HG03175 (cell line): ENCODE measurements around the gene UBE2O.
A peak's percentile ranks its signal among the peaks of the same experiment; 100 is the strongest.

Experiments
- ATAC-seq: cut with Tn5 transposase; IDR thresholded peaks from one replicate; pipeline ENCODE4 v1.9.1; 2021; ENCODE audit warnings: mild to moderate bottlenecking, moderate library complexity; ENCODE audit not compliant: unreplicated experiment

Gene UBE2O

DNA sequence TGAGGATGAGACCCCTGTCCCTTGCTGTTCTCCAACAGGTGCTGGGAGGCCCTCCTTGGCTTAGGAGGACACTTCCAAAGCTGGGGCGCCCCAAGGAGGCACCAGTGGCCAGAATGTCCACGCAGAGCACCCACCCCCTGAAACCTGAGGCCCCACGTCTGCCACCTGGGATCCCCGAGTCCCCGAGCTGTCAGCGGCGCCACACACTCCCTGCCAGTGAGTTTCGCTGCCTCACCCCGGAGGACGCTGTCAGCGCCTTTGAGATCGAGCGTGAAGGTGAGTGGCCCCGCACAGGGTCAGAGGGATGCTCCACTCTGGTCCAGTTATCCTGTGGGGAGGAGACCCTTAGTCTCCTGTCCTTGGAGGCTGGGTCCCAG, 15.7 kb upstream of the UBE2O start:
- no peak for ATAC-seq

DNA sequence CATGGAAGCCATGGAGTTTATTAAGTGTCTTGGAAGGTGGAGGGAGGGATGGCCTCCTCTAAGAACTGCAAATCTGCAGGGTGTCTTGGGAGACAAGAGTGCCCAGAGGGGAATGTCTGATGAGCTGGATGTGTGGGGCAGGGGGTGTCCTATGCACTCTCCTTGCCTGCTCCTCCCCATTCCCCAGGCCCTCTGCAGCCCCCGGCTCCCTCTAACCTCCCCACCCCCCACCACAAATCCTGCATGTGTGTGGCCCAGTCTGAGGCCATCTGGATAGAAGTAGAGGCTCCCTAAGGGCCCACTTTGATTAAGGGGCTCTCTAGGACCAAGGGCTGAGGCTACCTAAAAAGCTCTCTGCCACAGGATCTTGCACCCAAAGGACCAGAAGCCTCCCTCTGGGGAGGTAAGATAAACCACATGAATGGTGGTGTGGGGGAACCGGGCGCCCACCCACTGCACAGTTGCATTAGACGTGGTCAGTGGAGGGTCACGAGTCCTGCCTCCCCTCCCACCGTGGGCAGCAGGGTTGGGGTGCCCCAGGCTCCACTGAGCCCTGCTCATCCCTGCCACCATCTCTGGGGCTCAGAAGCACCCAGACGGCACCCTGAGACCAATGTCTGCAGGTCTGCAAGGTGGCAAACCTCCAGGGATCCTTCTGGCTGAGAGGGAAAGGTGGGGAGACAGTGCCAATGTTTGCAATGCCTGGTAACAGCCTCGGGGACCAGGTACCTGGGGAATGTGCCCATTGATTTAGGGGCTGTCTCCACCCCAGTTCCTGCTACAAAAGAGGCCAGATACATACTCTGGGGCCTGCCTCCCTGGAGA, 15.1 kb upstream of the UBE2O start:
- no peak for ATAC-seq

DNA sequence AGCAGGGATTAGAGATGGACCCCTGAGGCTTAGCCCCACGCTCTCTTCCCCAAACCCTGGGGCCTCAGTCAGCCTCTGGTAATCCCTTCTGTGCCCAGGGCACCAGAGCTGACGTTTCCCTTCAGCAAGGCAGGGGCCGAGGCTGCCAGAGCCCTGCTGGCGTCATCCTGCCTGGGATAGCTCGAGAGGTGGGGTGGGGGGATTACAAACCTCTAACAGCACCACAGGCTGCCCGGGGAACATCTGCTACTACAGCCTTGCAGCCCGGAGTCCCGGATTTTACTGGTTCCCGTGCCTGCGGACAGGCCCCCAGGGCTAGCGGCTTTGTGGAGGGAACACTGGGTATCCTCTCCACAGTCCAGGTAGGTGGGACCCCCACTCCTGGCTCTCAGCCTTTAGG, 14.4 kb upstream of the UBE2O start, which contains the start of gene AANAT:
TSS of gene AANAT (plus strand) at position 238 of the 400 bp plus-strand sequence. CDS start 1,144 bp downstream, outside the sequence.
- no peak for ATAC-seq

DNA sequence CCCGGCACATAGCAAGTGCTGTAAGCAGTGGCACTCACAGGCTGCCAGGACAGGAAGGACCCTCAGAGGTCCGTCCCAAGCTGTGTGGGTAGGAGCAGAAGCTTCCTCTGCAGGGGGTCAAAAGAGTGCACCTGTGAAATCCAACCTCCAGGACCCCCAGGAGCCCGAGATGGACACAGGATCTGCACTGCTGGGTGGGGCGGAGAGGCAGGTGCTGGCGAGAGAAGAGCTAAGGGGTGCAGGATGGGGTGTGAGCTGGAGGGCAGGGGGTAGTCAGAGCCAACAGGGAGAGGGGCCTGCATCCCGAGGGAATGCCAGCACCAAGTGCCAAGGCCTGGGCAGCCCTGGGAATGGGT, 13.8 kb upstream of the UBE2O start:
- ATAC-seq, result no peak

DNA sequence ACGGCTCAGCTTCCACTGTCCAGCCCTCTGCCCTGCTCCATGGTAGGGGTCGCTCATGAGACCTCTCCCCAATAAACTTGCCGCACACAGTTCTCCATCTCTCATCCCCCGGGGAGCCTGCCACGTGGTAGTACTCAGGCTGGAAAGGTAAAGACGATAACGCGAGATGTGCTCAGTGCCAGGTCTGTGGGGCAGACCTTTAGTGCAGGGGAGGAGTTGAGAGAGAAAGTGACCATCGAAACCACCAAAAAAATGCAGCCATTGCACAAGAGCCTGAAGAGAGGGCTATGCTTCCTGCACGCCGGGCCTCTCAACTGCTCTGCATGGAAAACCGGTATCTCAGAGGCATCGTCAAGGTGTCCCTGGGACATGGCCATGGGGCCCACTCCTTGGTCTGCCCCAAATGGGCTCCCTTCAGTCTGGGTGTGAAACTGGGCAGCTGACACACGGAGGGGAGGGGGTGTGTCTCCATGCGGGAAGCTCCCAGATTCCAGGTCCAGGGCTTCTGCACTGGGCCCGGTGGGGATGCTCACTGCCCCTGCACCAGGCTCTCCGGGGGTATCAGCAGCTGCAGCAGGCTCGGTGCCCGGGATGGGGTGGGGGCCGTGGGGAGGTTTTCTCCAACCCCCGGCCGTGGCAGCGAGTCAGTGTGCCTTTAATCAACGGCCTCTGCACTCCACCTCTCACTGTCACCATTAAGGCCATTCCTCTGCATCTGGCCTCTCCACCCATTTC, 9.8 kb upstream of the UBE2O start:
- ATAC-seq, result no peak

DNA sequence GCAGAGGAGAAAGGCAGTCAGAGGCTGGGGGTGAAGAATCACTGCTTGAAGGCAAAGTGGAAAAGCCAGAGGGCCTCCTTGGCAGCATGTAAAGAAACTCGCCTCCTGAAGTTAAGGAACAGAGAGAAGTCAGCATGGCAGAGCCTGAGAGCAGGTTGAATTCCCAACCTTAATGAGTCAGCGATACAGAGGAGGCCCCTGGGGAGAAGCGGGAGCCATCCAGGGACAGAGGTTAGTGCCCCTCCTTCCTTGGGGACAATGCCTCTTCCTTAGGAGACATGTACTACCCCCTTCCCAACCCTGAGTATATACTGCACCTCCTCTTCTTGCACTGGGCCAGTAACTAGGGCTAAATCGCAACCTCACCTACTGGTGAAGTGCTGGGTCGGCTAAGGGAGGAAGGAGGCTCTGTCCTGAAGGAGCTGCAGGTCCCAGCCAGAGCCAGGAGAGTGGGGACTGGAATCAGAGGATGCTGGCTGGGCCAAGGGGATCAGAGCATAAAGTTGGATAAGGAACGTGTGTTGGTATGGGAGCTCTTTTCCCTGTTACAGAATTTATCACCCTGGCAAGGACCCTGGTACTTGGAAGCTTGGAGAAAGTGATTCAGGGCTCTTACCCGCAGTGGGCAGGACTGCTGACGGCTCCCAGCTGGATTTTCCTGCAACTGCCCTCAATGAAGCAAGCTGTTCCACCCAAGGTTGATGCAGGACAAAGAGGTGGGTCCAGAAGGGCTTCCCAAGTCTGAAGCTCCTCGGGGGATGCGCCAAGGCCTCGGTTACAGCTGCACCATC, 9.0 kb upstream of the UBE2O start:
- no peak for ATAC-seq

DNA sequence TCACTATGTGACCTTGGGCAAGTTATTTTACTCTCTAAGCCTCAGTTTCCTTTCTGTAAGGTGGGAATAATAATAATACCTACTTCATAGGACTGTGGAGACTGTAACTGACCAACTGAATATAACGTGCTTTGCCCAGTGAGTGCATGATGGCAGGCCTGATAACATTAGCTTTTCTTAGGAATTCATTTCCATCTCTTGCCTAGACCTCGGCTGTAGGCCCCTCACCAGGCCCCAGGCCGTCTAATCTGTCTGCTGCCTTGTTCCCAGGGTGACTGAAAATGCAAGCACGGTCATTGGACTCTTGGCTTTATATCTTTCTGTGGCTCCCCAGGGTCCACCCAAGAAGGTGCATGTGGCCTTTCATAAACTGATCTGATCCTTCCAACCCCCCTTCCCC, 6.7 kb upstream of the UBE2O start:
- no peak for ATAC-seq

DNA sequence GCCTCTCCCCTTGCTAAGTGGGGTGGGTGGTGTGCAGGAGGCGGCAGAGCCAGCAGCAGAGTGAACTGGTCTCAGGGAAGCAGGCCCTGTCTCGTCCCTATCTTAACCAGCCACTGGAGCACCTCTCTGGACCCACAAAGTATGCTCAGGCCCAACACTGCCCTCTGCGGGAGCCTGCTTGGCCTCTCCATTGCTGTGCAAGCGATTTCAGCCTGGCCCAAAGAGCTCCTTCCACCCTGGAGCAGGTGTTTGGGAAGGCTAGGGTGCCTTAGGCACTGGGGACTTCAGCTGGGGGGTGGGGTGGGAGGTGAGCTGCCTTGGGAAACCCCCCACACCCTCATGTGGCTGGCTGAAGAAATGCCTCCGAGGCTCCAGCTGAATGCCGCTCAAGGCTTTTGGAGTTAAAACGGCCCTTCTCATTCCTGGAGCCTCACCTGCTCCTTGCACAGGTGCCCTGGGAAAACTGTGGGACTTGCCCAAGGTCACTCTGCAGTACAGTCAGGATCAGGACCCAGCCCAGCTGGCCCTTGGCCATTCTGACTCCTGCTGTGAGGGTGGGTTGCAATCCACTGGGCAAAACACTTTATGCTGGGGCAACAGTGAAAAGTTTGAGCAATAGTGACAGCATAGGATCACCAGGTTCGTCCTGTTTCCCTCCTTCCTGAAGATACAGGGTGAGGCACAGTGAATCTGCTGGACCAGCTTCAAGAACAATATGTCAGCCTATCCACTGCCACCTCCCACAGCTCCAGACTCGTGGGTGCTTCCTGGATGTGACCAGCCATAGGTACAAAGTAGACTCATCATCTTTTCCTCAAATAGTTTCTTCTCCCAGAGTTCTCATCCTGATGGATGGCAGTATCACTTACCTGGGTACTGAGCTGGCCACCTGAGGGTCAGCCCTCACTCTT, 5.9 kb upstream of the UBE2O start:
- no peak for ATAC-seq

DNA sequence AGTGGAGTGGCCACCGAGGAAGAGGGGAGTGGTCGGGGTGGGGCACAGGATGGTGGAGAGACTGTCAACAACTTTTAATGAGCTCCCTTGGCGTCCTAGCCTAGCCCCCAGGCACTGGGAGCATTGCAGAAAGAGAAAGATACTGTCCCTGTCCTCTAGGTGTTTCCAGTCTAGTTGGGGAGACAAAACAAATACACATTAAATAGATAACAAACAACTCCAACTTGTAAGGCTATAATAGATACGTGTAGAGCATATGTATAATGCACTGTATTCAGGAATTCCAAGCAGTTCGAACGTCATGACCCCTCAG, 435 bp upstream of the UBE2O start:
- no peak for ATAC-seq

DNA sequence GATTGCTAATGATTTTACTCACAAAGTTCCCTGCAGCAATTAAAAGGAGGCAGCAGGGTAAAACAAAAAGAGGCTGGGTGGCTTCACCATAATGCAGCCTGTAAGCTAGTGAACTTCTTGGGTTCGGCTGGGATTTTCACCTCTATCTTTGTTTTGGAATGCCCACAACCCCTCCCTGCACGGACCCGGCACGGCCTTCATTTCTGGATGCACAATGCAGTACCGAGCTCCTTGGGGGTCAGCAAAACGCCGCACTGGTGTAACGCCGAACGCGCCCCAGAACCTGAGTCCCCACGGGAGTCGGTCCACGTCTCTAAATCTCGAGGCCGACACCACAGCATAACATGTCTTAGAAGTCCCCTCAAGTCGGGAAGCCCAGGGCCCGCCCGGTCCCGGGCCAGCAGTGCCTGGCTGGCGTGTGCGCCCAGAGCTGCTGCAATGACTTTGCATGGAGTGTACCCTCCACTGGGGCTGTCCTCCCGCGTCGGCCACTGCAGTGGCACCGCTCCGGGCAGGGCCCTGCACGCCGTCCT, 759 bp downstream of the UBE2O start:
- peak; percentile 31 for ATAC-seq

DNA sequence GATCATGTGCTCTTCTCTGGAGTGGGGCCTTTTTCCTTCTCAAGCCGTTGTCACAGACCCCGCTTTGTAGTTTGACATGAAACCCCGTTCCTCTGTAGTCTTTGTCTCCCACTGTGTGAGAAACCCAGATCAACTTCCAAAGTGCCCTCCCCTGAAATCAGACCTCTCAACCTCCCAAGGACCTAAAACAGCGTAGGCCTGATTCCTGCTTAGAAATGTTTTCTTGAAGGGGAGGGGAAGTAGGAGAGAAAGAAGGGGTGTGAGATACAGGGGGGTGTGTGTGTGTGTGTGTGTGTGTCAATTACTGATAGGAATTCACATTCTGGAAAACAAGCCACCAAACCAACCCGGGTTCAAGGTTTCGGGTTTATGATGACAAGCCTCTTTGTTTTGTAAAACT, 1.4 kb downstream of the UBE2O start:
- ATAC-seq, result no peak

DNA sequence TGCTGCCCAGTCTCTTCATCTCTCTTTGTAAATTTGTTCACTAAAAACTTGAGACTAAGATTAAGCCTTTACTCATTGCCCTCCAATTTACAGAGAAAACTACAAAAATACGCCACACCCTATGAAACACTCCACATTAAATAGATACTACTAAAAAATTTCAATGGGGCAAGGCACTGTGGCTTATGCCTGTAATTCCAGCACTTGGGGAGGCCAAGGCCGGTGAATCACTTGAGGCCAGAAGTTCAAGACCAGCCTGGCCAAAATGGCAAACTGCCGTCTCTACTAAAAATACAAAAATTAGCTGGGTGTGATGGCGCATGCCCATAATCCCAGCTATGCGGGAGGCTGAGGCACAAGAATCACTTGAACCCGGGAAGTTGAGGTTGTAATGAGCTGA, 3.8 kb downstream of the UBE2O start:
- ATAC-seq, result no peak

DNA sequence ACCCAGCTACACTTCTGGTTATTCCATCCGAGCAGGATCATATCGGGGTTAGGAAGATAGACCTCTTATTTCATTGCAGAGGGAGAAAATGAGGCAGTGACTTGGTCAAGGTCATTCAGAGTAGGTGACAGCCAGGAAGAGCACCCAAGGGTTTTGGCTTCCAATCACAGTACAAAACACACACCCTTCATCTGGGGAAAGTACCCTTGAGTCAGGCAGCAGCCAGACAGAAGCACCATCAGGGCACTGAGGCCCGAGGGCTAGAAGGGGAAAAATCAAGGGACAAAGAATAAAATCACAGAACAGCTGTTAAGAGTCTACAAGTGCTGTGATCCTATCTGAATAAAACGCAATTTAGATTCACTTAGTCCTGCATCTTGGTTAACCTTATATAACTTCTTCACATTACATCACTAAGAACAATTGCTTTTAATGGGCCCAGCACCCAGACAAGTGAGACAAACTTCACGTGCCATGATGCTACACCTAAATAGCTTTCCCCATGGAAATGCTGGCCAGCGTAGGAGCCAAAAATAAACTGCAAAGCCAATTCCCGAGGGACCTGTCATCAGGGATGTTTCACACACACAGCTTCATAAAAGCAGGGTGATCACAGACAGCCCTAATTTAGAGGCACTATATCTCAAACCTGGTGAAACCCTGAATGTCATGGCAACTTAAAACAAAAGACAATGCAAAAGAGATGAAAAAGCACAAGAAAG, 4.9 kb downstream of the UBE2O start:
- ATAC-seq, result no peak

DNA sequence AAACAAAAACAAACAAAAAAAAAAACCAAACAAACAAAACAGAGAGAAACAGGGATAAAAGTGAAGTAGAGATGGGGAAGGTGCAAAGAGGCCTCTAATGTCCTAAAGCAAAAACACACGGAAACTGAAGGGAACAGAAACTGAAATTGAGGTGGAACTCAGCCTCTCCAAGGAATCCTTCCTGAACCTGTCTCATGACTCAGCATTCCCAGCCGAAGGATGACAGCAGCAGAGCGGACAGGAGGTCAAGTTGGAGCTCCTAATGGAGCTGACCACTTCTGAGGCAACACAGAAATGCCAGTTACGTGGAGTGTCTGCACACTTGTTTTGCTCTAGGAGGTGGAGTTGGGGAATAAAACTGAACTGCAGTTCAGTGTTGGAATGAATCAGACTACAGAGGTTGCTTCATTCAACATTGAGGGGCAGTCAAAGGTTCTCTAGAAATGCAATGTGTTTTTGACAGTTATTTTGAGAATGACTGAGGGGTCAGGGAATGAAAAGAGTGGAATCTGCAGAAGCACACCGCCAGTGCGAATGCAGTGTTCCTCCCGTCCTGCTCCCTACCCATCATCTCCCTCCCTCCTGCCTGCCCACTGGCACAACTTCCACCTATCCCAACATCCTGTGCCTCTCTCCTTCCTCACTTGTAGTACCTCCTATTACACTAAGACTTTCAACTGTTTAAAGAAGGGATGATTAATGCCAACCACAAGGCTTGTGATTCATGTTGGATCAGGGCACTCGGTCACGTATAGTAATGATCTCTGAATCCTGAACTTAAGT, 6.3 kb downstream of the UBE2O start:
- ATAC-seq, result no peak

DNA sequence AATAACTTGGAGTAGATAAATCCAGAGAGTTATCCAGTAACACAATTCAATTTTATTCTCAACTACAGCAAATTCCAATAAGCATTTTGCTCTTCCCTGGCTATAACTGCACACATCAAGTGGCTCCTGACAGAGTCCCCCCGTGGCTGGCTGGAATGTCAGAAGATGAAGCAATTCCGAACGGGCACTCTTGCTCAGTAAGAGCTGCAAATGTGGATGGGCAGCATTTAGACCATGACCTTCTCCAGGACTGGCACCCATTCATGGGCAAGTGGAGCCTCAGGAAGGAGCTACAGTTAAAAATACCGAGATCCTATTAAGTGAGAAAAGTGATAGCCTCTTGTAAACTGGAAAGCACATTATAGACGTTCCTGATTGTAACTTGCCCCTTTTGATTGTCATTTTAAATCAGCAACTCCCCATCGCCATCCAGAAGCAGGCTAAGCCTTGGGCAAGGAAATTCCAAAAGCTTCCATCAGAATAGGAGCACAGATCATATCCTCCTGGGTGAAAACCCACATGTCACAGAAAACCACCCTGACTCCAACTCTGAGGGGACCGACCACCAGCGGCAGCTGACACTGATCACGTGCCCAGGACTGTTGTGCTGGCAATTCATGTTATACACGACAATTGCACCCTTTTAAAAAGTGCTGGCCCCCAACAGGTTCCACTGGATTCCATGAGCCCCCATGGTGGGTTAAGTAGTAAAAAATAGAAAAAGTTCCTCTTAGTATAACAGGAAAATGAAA, 7.1 kb downstream of the UBE2O start:
- no peak for ATAC-seq

DNA sequence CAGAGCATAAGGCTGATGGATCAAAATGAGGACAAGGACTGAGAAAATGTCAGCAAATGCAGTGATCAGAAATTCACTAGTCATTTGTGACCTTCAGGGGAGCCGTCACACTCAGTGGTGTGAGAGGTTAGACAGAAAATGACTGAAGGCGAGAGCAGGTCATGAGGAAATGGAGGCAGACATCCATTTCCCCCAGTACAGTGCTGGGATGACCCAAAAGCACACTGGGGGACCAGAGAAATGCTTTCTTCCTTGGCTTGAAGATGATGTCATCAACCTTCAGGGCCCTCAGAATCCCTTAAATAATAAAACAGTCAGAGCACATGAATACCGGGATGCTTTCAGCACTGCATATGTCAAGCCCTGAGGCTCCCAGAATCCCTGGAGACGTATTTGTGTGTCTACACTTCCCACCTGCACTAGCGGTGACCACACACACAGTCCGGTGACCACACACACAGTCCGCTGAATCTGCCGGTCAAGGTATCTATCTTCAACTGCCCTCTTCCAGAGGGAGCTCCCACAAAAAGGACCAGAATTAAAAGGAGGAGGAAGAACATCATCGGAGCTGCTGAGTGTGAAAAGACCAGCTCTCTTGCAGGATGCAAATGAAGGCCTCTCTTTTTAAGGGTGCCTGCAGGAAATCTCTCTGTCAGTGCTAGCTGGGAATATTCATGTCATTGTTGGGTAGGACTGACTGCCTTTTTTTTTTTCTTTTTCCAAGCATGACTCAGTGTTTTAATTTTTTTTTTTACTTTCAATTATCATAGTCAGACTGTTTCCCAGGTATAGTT, 8.2 kb downstream of the UBE2O start:
- no peak for ATAC-seq
